Neural cell (in vitro differentiated cells): ENCODE measurements around the gene ZNF280C.

Experiments used
- CTCF ChIP-seq: fragments of 450-650 bp; IDR thresholded peaks from 2 replicates; pipeline ENCODE4 v1.5.1; 2014; ENCODE audit warnings: antibody characterized with exemption, mild to moderate bottlenecking, moderate library complexity; ENCODE audit not compliant: poor library complexity, severe bottlenecking
- EP300 ChIP-seq: fragments of 450-650 bp; conservative IDR thresholded peaks from 2 replicates; pipeline ENCODE4 v1.6.1; 2014; ENCODE audit warnings: antibody characterized with exemption, mild to moderate bottlenecking, moderate library complexity; ENCODE audit not compliant: poor library complexity, severe bottlenecking
- EZH2 ChIP-seq: fragments of 200-600, 300-800 bp; shearing (Covaris generic), sonication (generic); IDR thresholded peaks from 2 replicates; pipeline ENCODE4 v1.6.1; 2014; ENCODE audit warnings: antibody characterized with exemption, low read length, borderline replicate concordance, mild to moderate bottlenecking; ENCODE audit not compliant: insufficient read depth, poor library complexity, severe bottlenecking
- POLR2AphosphoS5 ChIP-seq: IDR thresholded peaks from 2 replicates; pipeline ENCODE4 v1.6.1; 2012
- RAD21 ChIP-seq: fragments of 450-650 bp; conservative IDR thresholded peaks from 2 replicates; pipeline ENCODE4 v1.6.1; 2014; ENCODE audit warnings: antibody characterized with exemption, mild to moderate bottlenecking, moderate library complexity
- REST ChIP-seq: IDR thresholded peaks from 2 replicates; pipeline ENCODE4 v1.6.1; 2012; ENCODE audit warnings: borderline replicate concordance
- TAF1 ChIP-seq: IDR thresholded peaks from 2 replicates; pipeline ENCODE4 v1.6.1; 2012; ENCODE audit warnings: low read depth

GRCh38 chrX:130251671-130252070 lies 17.0 kb downstream of the ZNF280C start:
- TF ChIP-seq CTCF (no peak), POLR2AphosphoS5 (no peak), RAD21 (no peak), EZH2 (no peak), REST (no peak), TAF1 (no peak), EP300 (no peak)
